Tibial artery (tissue), 4 donors: ENCODE measurements around the gene ZMIZ1.
A peak's percentile ranks its signal among the peaks of the same experiment; 100 is the strongest.

ENCODE experiments used
- DNase-seq, 2 donors: peaks; one replicate each; pipeline ENCODE4 v3.0.0-alpha.2; 2019
- H3K27ac ChIP-seq, 2 donors: fragments of 200-600 bp; sonication (generic) in 1 of 2; 1 replicate in 1 of 2; 2 replicates in 1 of 2; pipeline ENCODE4 v1.5.1; 2018 to 2019; ENCODE audit warnings: mild to moderate bottlenecking in 1 of 2
- H3K27me3 ChIP-seq, 2 donors: fragments of 200-600 bp; sonication (generic) in 1 of 2; one replicate each; pipeline versions ENCODE4 v1.5.1 to v1.6.0; 2016 to 2019
- H3K36me3 ChIP-seq, 3 donors: fragments of 200-600 bp; sonication (generic) in 2 of 3; one replicate each; pipeline ENCODE4 v1.5.1; 2016 to 2019; ENCODE audit warnings: mild to moderate bottlenecking in 2 of 3
- H3K4me1 ChIP-seq, 4 donors: fragments of 200-600 bp; sonication (generic) in 2 of 4; 1 replicate in 3 of 4; 2 replicates in 1 of 4; pipeline ENCODE4 v1.5.1; 2016 to 2019
- H3K4me3 ChIP-seq, 2 donors: fragments of 200-600 bp; sonication (generic) in 1 of 2; 1 replicate in 1 of 2; 2 replicates in 1 of 2; pipeline ENCODE4 v1.5.1; 2018 to 2019; ENCODE audit warnings: mild to moderate bottlenecking in 2 of 2
- H3K9me3 ChIP-seq, 3 donors: fragments of 200-600 bp; sonication (generic) in 1 of 3; one replicate each; pipeline ENCODE4 v1.5.1; 2016 to 2019
- intact Hi-C: fragments of 100-400 bp; cut with DNase I; formaldehyde crosslinking; loops from one replicate; pipeline ENCODE4 v1.15.0; 2023; ENCODE audit warnings: low total_unique reads
- TF ChIP-seq, protein P1 (sequence below), 2 experiments: fragments of 200-600 bp in 1 of 2; fragments of 450-650 bp in 1 of 2; IDR thresholded peaks; one replicate each; pipeline ENCODE4 v1.5.1; 2017 to 2019; ENCODE audit warnings: antibody characterized with exemption in 2 of 2, mild to moderate bottlenecking in 1 of 2, moderate library complexity in 1 of 2

Gene ZMIZ1

GRCh38 chr10:79038104-79038840, 30.5 kb upstream of the ZMIZ1 start:
- no peak overlapping the region for H3K4me3 ChIP-seq
- H3K9me3 ChIP-seq: no peaks in the 10 kb centered on the region
- no peak for DNase-seq
- intact Hi-C loops: no loop called here
- H3K4me1 ChIP-seq: no peaks in the 10 kb centered on the region
- no peaks in the 10 kb centered on the region for H3K36me3 ChIP-seq
- peaks cover 0 to 2% of the 10 kb centered on the region in 2 donors for H3K27me3 ChIP-seq
- H3K27ac ChIP-seq: no peak overlapping the region
- TF ChIP-seq, protein P1, sequence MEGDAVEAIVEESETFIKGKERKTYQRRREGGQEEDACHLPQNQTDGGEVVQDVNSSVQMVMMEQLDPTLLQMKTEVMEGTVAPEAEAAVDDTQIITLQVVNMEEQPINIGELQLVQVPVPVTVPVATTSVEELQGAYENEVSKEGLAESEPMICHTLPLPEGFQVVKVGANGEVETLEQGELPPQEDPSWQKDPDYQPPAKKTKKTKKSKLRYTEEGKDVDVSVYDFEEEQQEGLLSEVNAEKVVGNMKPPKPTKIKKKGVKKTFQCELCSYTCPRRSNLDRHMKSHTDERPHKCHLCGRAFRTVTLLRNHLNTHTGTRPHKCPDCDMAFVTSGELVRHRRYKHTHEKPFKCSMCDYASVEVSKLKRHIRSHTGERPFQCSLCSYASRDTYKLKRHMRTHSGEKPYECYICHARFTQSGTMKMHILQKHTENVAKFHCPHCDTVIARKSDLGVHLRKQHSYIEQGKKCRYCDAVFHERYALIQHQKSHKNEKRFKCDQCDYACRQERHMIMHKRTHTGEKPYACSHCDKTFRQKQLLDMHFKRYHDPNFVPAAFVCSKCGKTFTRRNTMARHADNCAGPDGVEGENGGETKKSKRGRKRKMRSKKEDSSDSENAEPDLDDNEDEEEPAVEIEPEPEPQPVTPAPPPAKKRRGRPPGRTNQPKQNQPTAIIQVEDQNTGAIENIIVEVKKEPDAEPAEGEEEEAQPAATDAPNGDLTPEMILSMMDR (IDR thresholded peaks at IDR 0.05): no peak

DNA sequence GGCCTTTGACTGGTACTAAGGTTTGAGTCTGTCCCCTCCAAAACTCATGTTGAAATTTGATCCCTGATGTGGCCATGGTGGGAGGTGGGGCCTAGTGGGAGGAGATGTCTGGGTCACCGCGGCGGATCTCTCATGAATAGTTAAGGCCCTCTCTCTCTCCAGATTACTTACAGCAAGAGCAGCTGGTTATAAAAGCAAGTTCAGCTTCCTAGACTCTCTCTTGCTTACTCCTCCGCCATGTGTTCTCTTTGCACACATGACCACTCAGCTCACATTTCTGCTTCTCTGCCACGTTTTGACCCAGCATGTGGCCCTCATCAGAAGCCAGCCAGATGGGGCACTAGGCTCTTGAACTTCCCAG, 29.9 kb upstream of the ZMIZ1 start:
- no peaks in the 10 kb centered on the region for H3K4me1 ChIP-seq
- DNase-seq: peak; percentile 9 to 20
- TF ChIP-seq, protein P1 (IDR thresholded peaks at IDR 0.05): no peak
- no peak overlapping the region for H3K4me3 ChIP-seq
- H3K27ac ChIP-seq: no peak overlapping the region
- H3K36me3 ChIP-seq: no peaks in the 10 kb centered on the region
- H3K27me3 ChIP-seq: peaks cover 0 to 2% of the 10 kb centered on the region in 2 donors
- intact Hi-C loops: no loop called here
- no peaks in the 10 kb centered on the region for H3K9me3 ChIP-seq

DNA sequence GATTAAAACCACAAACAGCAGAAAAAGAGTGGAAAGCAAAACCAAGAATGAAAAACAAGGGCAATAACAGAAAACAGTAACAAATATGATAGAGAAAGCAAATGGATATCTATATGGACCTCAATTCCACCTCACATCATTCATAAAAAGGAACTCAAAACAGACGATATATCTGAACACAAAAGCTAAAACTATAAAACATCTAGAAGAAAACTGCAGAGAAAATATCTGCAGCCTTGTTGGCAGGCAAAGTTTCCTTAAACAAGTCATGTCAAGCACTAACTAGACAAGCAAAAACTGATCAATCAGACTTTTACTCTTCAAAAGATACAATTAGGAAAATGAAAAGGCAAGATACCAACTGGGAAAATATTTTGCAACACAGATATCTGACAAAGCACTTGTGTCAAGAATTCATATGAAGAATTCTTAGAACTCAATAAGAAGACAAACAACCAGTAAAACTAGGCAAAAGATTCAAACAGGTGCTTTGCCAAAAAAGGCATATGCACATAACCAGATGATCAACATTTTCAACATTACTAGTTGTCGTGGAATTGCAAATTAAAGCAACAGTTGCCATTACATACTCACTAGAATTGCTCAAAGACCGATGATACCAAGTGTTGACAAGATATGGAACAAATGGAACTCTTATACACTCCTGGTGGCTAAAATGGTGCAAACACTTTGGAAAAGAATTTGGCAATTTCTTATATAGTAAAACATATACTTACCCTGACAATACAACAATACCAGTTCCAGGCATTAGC, 25.9 kb upstream of the ZMIZ1 start:
- Histone ChIP-seq H3K27ac (no peak overlapping the region), H3K27me3 (no peaks in the 10 kb centered on the region), H3K4me1 (no peaks in the 10 kb centered on the region), H3K9me3 (no peaks in the 10 kb centered on the region), H3K4me3 (no peak overlapping the region), H3K36me3 (no peaks in the 10 kb centered on the region)
- DNase-seq: no peak
- intact Hi-C loops: no loop called here
- TF ChIP-seq, protein P1 (IDR thresholded peaks at IDR 0.05): no peak

DNA sequence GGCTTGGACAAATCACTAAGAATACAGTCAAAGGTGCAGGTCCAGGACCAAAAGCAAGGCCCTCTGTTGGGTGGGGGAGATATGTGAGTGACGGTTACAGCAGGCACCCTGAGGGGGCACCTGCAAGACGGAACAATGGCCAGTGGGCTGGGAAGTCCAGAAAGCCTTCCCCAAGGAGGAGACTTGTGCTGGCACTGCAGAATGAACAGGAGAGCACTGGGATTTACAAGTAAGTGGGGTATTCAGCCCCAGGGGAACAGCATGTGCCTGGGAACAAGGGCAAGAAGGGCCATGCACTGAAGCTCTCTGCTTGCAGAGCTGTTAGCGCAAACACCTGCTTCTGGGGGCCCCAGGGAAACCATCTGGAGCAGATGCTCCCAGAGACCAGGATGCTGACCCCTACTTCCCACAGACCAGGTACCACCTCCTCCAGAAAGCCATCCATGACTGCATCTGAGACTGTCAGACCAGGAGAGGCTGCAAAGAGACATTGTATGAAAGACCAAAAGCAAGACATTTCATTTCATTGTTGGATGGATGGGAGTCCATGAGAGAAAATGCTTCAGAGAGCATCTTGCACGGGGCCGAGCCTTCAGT, 24.6 kb upstream of the ZMIZ1 start:
- H3K4me3 ChIP-seq: no peak overlapping the region
- H3K9me3 ChIP-seq: no peaks in the 10 kb centered on the region
- H3K4me1 ChIP-seq: peaks cover 0 to 12% (median 0%) of the 10 kb centered on the region in 4 donors
- H3K27ac ChIP-seq: no peak overlapping the region
- no peaks in the 10 kb centered on the region for H3K36me3 ChIP-seq
- no peaks in the 10 kb centered on the region for H3K27me3 ChIP-seq
- TF ChIP-seq, protein P1 (IDR thresholded peaks at IDR 0.05): no peak
- DNase-seq: peak; percentile 8 to 33
- intact Hi-C loops: no loop called here

GRCh38 chr10:79044846-79045245, 23.9 kb upstream of the ZMIZ1 start:
- TF ChIP-seq, protein P1 (IDR thresholded peaks at IDR 0.05): no peak
- Histone ChIP-seq H3K27me3 (no peaks in the 10 kb centered on the region), H3K4me3 (no peak overlapping the region), H3K9me3 (no peaks in the 10 kb centered on the region), H3K4me1 (peaks cover 0 to 12% (median 0%) of the 10 kb centered on the region in 4 donors), H3K36me3 (no peaks in the 10 kb centered on the region), H3K27ac (no peak overlapping the region)
- DNase-seq: peak; percentile 12 to 56
- intact Hi-C loops: no loop called here
